ENCODE measurements around the gene GAK.

GAK gene

GRCh38 chr4:822361-823175 is 109.5 kb downstream of the GAK start:
- TF ChIP-seq CTCF (IDR thresholded peaks at IDR 0.05; ENCODE audit: low read depth, low read length) = no peak
- H3K4me3 ChIP-seq (replicated peaks in 1 of 2; ENCODE audit: low read depth in 2 of 2, low read length in 2 of 2) = no peak overlapping the region
- DNase-seq (ENCODE audit: low read depth in 2 of 2) = no peak

- no peak overlapping the region for H3K4me3 ChIP-seq (replicated peaks in 1 of 2; ENCODE audit: low read depth in 2 of 2, low read length in 2 of 2)
- no peak for TF ChIP-seq CTCF (IDR thresholded peaks at IDR 0.05; ENCODE audit: low read depth, low read length)
- no peak for DNase-seq (ENCODE audit: low read depth in 2 of 2)
These were observed 110.5 kb downstream of the GAK start for GRCh38 chr4:821631-822030.

GRCh38 chr4:821181-821591 is 110.9 kb downstream of the GAK start:
- no peak overlapping the region for H3K4me3 ChIP-seq (replicated peaks in 1 of 2; ENCODE audit: low read depth in 2 of 2, low read length in 2 of 2)
- DNase-seq (ENCODE audit: low read depth in 2 of 2) = no peak
- TF ChIP-seq CTCF (IDR thresholded peaks at IDR 0.05; ENCODE audit: low read depth, low read length) = no peak

- TF ChIP-seq CTCF (IDR thresholded peaks at IDR 0.05; ENCODE audit: low read depth, low read length) = no peak
- no peak overlapping the region for H3K4me3 ChIP-seq (replicated peaks in 1 of 2; ENCODE audit: low read depth in 2 of 2, low read length in 2 of 2)
- DNase-seq (ENCODE audit: low read depth in 2 of 2) = no peak
These were observed 111.6 kb downstream of the GAK start for GRCh38 chr4:820230-821172.

GRCh38 chr4:819401-820229 is 112.5 kb downstream of the GAK start:
- no peak for TF ChIP-seq CTCF (IDR thresholded peaks at IDR 0.05; ENCODE audit: low read depth, low read length)
- no peak for DNase-seq (ENCODE audit: low read depth in 2 of 2)
- H3K4me3 ChIP-seq (replicated peaks in 1 of 2; ENCODE audit: low read depth in 2 of 2, low read length in 2 of 2) = no peak overlapping the region
